HCT116 (cell line): ENCODE results near the gene SEC22B. TPM values are rescaled to one million over a fixed set of nuclear protein-coding genes. Genes with fewer than 3 reads are reported as not detected.
"Not testable (repeated sequence)": the region's sequence is repeated elsewhere in the genome, so short reads cannot be mapped to it uniquely, and the experiment has no call there.

Experiments
- ATAC-seq: fragments of 200-7000 bp; cut with Tn5 transposase; 2 replicates; pipeline ENCODE4 v1.9.1; 2020; ENCODE audit warnings: mild to moderate bottlenecking, moderate library complexity
- BruUV-seq: library from RNA; stranded (reverse); fragments of 400-500 nt; replicated peaks from 2 replicates; lab custom pipeline; 2021; lab: Mats Ljungman, UMichigan
- CTCF ChIA-PET: fragments of 300-600 bp; sonication (Branson Sonifier 250); formaldehyde crosslinking; loops from one replicate; lab custom pipeline; 2021; ENCODE audit warnings: antibody characterized with exemption; lab: Charles Lee
- POLR2A ChIA-PET: fragments of 300-600, 350-600 bp; sonication (Branson Sonifier 250); formaldehyde crosslinking; loops from one replicate; lab custom pipeline; 2021; ENCODE audit warnings: antibody characterized with exemption; lab: Charles Lee
- RAD21 ChIA-PET, 2 experiments: fragments of 300-600 bp; sonication (Branson Sonifier 250); formaldehyde crosslinking; loops; one replicate each; lab custom pipeline; 2023; ENCODE audit warnings: low total read pairs in 2 of 2; ENCODE audit not compliant: uncharacterized antibody in 2 of 2, unreplicated experiment in 2 of 2, low non-redundant PET in 1 of 2; lab: Charles Lee
- DNase-seq: peaks from one replicate; pipeline ENCODE4 v3.0.0-alpha.2; 2010; ENCODE audit warnings: low read depth, low spot score
- H2AFZ ChIP-seq: fragments of 200-600 bp; shearing (Covaris generic), sonication (generic); 2 replicates; pipeline ENCODE4 v1.6.1; 2017; ENCODE audit warnings: low read depth, mixed run types, mixed read lengths, antibody characterized with exemption, low read length; ENCODE audit not compliant: poor library complexity, severe bottlenecking
- H3K27ac ChIP-seq: 2 replicates; pipeline ENCODE4 v1.5.1; 2012; ENCODE audit warnings: low read depth, low read length
- H3K27me3 ChIP-seq: fragments of 200-600 bp; sonication (generic); 2 replicates; pipeline ENCODE4 v1.6.1; 2016; ENCODE audit warnings: mixed run types, low read length, mixed read lengths; ENCODE audit not compliant: insufficient read depth
- H3K36me3 ChIP-seq, 2 experiments: fragments of 200-500 bp in 1 of 2; fragments of 200-600 bp in 1 of 2; sonication (Bioruptor generic) in 1 of 2; sonication (generic) in 1 of 2; 2 replicates each; pipeline versions ENCODE4 v1.5.1 to v1.6.1; 2014 to 2016; ENCODE audit warnings: low read length in 2 of 2, inconsistent platforms in 1 of 2, mixed read lengths in 1 of 2, mixed run types in 1 of 2; ENCODE audit not compliant: insufficient read depth in 2 of 2, control insufficient read depth in 1 of 2
- H3K4me1 ChIP-seq, 2 experiments: fragments of 200-600 bp in 1 of 2; sonication (generic) in 1 of 2; 2 replicates each; pipeline versions ENCODE4 v1.5.1 to v1.6.1; 2012 to 2017; ENCODE audit warnings: low read length in 2 of 2, inconsistent platforms in 1 of 2, mild to moderate bottlenecking in 1 of 2, mixed read lengths in 1 of 2, mixed run types in 1 of 2, moderate library complexity in 1 of 2; ENCODE audit not compliant: insufficient read depth in 2 of 2, control insufficient read depth in 1 of 2
- H3K4me2 ChIP-seq: fragments of 200-600 bp; sonication (generic); 2 replicates; pipeline ENCODE4 v1.6.1; 2017; ENCODE audit warnings: mixed run types, low read length, mixed read lengths
- H3K4me3 ChIP-seq, 2 experiments: fragments of 200-600 bp in 1 of 2; sonication (generic) in 1 of 2; replicated peaks in 1 of 2; 2 replicates each; pipeline ENCODE4 v1.5.1; 2011 to 2016; ENCODE audit warnings: low read length in 2 of 2, control low read depth in 1 of 2, low read depth in 1 of 2, mild to moderate bottlenecking in 1 of 2, mixed read lengths in 1 of 2, mixed run types in 1 of 2
- H3K79me2 ChIP-seq: fragments of 200-600 bp; sonication (generic); 2 replicates; pipeline ENCODE4 v1.6.1; 2017; ENCODE audit warnings: mild to moderate bottlenecking, mixed run types, low read length, moderate library complexity, mixed read lengths; ENCODE audit not compliant: insufficient read depth
- H3K9ac ChIP-seq: fragments of 200-600 bp; sonication (generic); 2 replicates; pipeline ENCODE4 v1.6.1; 2016; ENCODE audit warnings: low read length, mixed read lengths
- H3K9me2 ChIP-seq: fragments of 200-600 bp; sonication (generic), shearing (Covaris generic); 2 replicates; pipeline ENCODE4 v1.6.1; 2017; ENCODE audit warnings: mixed run types, mild to moderate bottlenecking, moderate library complexity; ENCODE audit not compliant: insufficient read depth
- H3K9me3 ChIP-seq, 2 experiments: fragments of 200-500 bp in 1 of 2; fragments of 200-600 bp in 1 of 2; sonication (Bioruptor generic) in 1 of 2; sonication (generic) in 1 of 2; 2 replicates each; pipeline ENCODE4 v1.6.1; 2014 to 2017; ENCODE audit warnings: low read length in 2 of 2, mixed read lengths in 2 of 2, inconsistent platforms in 1 of 2, low read depth in 1 of 2, mild to moderate bottlenecking in 1 of 2, mixed run types in 1 of 2, moderate library complexity in 1 of 2; ENCODE audit not compliant: control insufficient read depth in 1 of 2, insufficient read depth in 1 of 2
- H4K20me1 ChIP-seq: fragments of 200-600 bp; sonication (generic), shearing (Covaris generic); 2 replicates; pipeline ENCODE4 v1.6.1; 2017; ENCODE audit warnings: mixed run types, mild to moderate bottlenecking, moderate library complexity; ENCODE audit not compliant: insufficient read depth
- intact Hi-C: fragments of 100-400 bp; cut with micrococcal nuclease; formaldehyde crosslinking; loops from 2 replicates; pipeline ENCODE4 v1.10.0; 2022
- total RNA-seq: library from RNA; stranded (reverse); gene quantifications from one replicate; pipeline ENCODE4 v1.2.1, GENCODE V29; 2021; ENCODE audit not compliant: unreplicated experiment

Gene SEC22B
- total RNA-seq, 1 experiment from 2014 or later = 14.2 TPM

GRCh38 chr1:120109656-120110055 lies 66.7 kb downstream of the SEC22B start:
- H4K20me1 ChIP-seq, ATAC-seq, H2AFZ ChIP-seq, BruUV-seq, H3K27ac ChIP-seq, intact Hi-C loops, H3K9me3 ChIP-seq, H3K9me2 ChIP-seq, H3K4me1 ChIP-seq, H3K4me3 ChIP-seq, CTCF ChIA-PET, H3K9ac ChIP-seq, H3K4me2 ChIP-seq, H3K36me3 ChIP-seq, POLR2A ChIA-PET, RAD21 ChIA-PET, DNase-seq, H3K27me3 ChIP-seq, H3K79me2 ChIP-seq: not testable (repeated sequence)

- H3K4me1 ChIP-seq, RAD21 ChIA-PET, H3K9me2 ChIP-seq, POLR2A ChIA-PET, intact Hi-C loops, H3K27ac ChIP-seq, H3K27me3 ChIP-seq, H2AFZ ChIP-seq, BruUV-seq, H3K9ac ChIP-seq, H3K4me2 ChIP-seq, DNase-seq, H3K9me3 ChIP-seq, ATAC-seq, CTCF ChIA-PET, H3K36me3 ChIP-seq, H4K20me1 ChIP-seq, H3K4me3 ChIP-seq, H3K79me2 ChIP-seq: not testable (repeated sequence)
These were observed 67.1 kb downstream of the SEC22B start for GRCh38 chr1:120109180-120109579.

GRCh38 chr1:120105288-120105687 lies 71.0 kb downstream of the SEC22B start:
- BruUV-seq, H3K4me1 ChIP-seq, RAD21 ChIA-PET, DNase-seq, H3K4me3 ChIP-seq, H3K27me3 ChIP-seq, H3K9ac ChIP-seq, CTCF ChIA-PET, H3K9me2 ChIP-seq, H2AFZ ChIP-seq, H4K20me1 ChIP-seq, H3K79me2 ChIP-seq, POLR2A ChIA-PET, intact Hi-C loops, H3K36me3 ChIP-seq, H3K9me3 ChIP-seq, H3K4me2 ChIP-seq, ATAC-seq, H3K27ac ChIP-seq: not testable (repeated sequence)

- POLR2A ChIA-PET, CTCF ChIA-PET, H3K36me3 ChIP-seq, RAD21 ChIA-PET, ATAC-seq, H3K9me3 ChIP-seq, DNase-seq, H3K9me2 ChIP-seq, H3K4me2 ChIP-seq, H3K4me1 ChIP-seq, H3K4me3 ChIP-seq, H3K79me2 ChIP-seq, H3K27me3 ChIP-seq, H4K20me1 ChIP-seq, intact Hi-C loops, H3K9ac ChIP-seq, BruUV-seq, H3K27ac ChIP-seq, H2AFZ ChIP-seq: not testable (repeated sequence)
These were observed 72.6 kb downstream of the SEC22B start for GRCh38 chr1:120103768-120104167.

GRCh38 chr1:120101593-120101992 lies 74.7 kb downstream of the SEC22B start:
- intact Hi-C loops, H3K79me2 ChIP-seq, RAD21 ChIA-PET, DNase-seq, POLR2A ChIA-PET, H3K9ac ChIP-seq, H3K27me3 ChIP-seq, H3K27ac ChIP-seq, H3K4me1 ChIP-seq, H3K4me3 ChIP-seq, H3K9me3 ChIP-seq, H3K4me2 ChIP-seq, H2AFZ ChIP-seq, ATAC-seq, BruUV-seq, H3K36me3 ChIP-seq, CTCF ChIA-PET, H3K9me2 ChIP-seq, H4K20me1 ChIP-seq: not testable (repeated sequence)
